HG03175 (cell line): Measurements from ENCODE around the gene APC.
"Not testable (repeated sequence)": the region's sequence is repeated elsewhere in the genome, so short reads cannot be mapped to it uniquely, and the experiment has no call there.

Experiments
- ATAC-seq: cut with Tn5 transposase; IDR thresholded peaks from one replicate; pipeline ENCODE4 v1.9.1; 2021; ENCODE audit warnings: mild to moderate bottlenecking, moderate library complexity; ENCODE audit not compliant: unreplicated experiment

Gene APC

GRCh38 chr5:112848116-112848811 is 110.6 kb downstream of the APC start:
- peak; percentile 100 for ATAC-seq

- no peak for ATAC-seq
These were observed 112.2 kb downstream of the APC start for GRCh38 chr5:112849912-112850311.

- ATAC-seq, result no peak
These were observed 117.0 kb downstream of the APC start for GRCh38 chr5:112854651-112855050.

GRCh38 chr5:112857866-112858265 is 120.2 kb downstream of the APC start:
- no peak for ATAC-seq

GRCh38 chr5:112860571-112860928 is 122.9 kb downstream of the APC start:
- ATAC-seq, result not testable (repeated sequence)

GRCh38 chr5:112860929-112861637 is 123.4 kb downstream of the APC start, which contains the start of gene SRP19:
SRP19 (plus strand) TSS chr5:112861287; CDS start chr5:112861377, 90 bp downstream.
- ATAC-seq, result peak; percentile 98

GRCh38 chr5:112861638-112861985 is 123.9 kb downstream of the APC start:
- ATAC-seq, result no peak

- ATAC-seq, result no peak
These were observed 124.4 kb downstream of the APC start for GRCh38 chr5:112862085-112862484.

- no peak for ATAC-seq
These were observed 125.9 kb downstream of the APC start for GRCh38 chr5:112863549-112863948.

GRCh38 chr5:112865128-112865527 is 127.4 kb downstream of the APC start:
- ATAC-seq, result no peak

GRCh38 chr5:112866739-112867138 is 129.1 kb downstream of the APC start:
- ATAC-seq, result no peak

GRCh38 chr5:112867411-112867810 is 129.7 kb downstream of the APC start:
- ATAC-seq, result no peak

GRCh38 chr5:112869948-112870347 is 132.3 kb downstream of the APC start:
- ATAC-seq, result peak; percentile 67

- ATAC-seq, result no peak
These were observed 133.3 kb downstream of the APC start for GRCh38 chr5:112870966-112871365.

GRCh38 chr5:112876362-112876761 is 138.7 kb downstream of the APC start:
- ATAC-seq, result no peak

GRCh38 chr5:112878101-112878500 is 140.4 kb downstream of the APC start:
- ATAC-seq, result no peak

- no peak for ATAC-seq
These were observed 141.1 kb downstream of the APC start for GRCh38 chr5:112878760-112879159.

- ATAC-seq, result no peak
These were observed 142.7 kb downstream of the APC start for GRCh38 chr5:112880219-112880964.

GRCh38 chr5:112883192-112883591 is 145.5 kb downstream of the APC start:
- ATAC-seq, result no peak

- ATAC-seq, result no peak
These were observed 147.3 kb downstream of the APC start for GRCh38 chr5:112885001-112885400.

- no peak for ATAC-seq
These were observed 149.3 kb downstream of the APC start for GRCh38 chr5:112886975-112887374.

GRCh38 chr5:112892066-112892465 is 154.4 kb downstream of the APC start:
- ATAC-seq, result not testable (repeated sequence)
